ENCODE results near the gene DPT. TPM values are rescaled to one million over a fixed set of nuclear protein-coding genes. Genes with fewer than 3 reads are reported as not detected.

The DPT gene
- total RNA-seq, result 0.15 TPM in 1 of 2 replicates, not detected in the other

DNA sequence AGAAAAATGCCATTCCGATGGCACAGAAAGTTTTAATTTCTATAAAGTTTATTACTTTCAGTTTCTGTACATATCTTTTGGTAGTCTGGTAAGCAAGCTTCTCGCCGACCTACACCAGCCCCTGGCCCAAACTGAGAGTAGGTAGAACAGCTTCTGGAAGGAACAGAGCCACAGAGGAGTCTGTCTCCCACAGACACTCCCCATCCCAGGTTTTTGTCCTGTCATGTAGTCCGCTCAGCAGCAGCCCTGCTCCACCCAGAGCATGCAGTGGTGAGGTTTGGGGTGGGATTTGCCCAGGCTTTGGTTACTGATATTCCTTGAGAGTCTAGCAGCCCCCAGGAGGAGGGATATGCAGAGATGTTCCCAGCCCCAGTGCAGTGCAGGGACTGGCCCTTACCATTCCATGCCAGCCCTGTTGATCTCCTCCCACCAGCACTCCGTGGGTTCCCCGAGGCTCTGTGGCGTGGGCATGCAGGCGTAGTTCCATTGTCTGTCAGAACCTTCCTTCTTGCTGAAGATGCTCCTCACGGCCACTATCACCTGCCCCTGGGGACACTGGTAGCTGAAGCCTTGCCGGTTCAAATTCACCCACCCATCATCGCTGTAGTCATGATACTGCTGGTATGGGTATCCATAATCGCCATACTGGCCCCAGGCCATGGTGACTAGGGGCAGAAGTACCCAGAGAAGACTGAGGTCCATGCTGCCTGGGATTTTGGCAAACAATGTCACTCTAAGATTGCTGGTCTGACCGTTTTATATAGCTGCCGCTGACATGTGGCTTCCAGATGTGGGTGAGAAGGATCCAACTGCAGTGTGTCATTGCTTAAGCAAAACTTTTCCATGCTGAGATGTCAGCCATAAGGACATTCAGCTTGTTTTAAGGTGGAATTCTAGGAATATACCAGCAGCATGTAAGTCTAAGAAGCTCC is at the start of gene DPT:
Gene DPT (minus strand): TSS at position 734 of the 932 bp plus-strand sequence. CDS start 32 bp downstream, at position 702.

Other genes with a start within 250 kb of the DPT start
- not detected in 2 replicates for gene XCL2, start 185.2 kb downstream of the DPT start, total RNA-seq
- not detected in 2 replicates for gene XCL1, start 152.6 kb downstream of the DPT start, total RNA-seq